ENCODE data around the gene TSC2.

Gene TSC2

DNA sequence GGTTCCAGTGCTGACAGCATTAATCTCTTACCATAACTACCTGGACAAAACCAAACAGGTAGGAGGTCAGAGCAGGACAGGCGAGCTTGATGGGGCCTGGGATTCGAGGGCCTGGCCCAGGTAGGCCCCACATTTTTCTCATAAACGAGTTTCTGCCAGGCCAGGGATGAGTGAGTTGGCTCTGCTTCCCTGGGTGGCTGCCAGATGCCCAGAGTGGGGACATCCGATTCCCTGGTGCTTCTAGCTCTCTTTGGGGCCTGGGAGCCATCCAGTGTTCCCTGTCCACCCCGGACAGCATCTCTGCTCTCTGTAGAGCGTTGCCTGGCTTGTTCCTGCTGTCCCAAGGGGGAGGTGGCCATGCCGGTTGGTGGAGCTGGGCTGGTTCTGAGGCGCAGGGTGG lies 25.1 kb downstream of the TSC2 start:
- DNase-seq, result no peak

DNA sequence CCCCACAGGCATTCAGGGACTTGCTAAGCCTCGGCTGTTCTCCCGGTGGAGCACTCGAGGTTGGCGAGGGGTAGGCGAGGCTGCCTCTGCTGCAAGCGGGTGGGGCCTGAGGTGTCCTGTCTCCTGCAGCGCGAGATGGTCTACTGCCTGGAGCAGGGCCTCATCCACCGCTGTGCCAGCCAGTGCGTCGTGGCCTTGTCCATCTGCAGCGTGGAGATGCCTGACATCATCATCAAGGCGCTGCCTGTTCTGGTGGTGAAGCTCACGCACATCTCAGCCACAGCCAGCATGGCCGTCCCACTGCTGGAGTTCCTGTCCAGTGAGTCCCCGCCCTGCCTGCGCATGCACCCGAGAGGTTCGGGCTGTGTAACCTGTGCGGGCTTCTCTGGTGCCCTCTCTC lies 26.3 kb downstream of the TSC2 start:
- DNase-seq, result no peak

DNA sequence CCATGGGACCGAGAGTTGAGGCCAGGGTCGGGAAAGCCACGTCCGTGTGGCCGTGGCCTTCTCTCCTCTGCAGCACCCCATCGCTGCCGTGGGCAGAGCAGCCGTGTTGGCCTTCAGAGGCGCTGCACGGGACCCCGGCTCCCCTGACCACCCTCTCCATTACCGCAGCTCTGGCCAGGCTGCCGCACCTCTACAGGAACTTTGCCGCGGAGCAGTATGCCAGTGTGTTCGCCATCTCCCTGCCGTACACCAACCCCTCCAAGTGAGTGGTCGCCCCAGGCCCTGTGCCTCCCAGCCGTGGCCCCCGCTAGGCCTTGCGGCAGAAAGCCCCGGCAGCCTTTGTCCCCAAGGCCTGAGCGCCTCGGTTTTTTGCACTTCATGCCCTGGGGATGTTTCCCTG lies 27.8 kb downstream of the TSC2 start:
- no peak for DNase-seq

DNA sequence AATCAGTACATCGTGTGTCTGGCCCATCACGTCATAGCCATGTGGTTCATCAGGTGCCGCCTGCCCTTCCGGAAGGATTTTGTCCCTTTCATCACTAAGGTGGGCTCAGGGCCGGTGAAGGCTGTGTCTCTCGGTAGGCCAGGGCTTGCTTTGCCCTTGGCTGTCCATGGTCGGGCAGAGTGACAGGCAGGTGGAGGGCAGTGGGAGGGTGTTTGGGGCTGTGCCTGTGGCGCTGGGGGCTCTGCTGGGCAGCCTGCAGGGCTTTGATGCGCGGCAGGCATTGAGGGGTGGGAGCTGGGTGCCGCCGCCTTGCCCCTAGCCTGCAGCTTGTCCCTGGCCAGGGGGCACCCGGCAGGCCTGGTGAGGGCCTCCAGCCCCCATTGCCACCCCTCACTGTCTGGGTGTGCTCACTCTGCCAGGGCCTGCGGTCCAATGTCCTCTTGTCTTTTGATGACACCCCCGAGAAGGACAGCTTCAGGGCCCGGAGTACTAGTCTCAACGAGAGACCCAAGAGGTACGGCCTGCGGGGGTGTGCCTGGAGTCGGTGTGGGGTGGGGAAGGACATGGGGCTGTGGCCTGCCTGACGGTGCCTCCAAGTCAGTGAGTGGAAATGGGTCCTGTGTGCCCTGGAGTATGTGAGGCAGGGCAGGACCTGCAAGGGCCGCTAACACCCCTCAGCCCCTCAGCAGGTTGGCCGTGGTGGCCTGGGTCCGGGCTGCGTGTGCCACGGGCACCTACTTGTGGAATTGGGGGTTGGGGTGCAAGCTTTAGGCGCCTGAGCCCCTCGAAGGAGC lies 28.5 kb downstream of the TSC2 start:
- no peak for DNase-seq

DNA sequence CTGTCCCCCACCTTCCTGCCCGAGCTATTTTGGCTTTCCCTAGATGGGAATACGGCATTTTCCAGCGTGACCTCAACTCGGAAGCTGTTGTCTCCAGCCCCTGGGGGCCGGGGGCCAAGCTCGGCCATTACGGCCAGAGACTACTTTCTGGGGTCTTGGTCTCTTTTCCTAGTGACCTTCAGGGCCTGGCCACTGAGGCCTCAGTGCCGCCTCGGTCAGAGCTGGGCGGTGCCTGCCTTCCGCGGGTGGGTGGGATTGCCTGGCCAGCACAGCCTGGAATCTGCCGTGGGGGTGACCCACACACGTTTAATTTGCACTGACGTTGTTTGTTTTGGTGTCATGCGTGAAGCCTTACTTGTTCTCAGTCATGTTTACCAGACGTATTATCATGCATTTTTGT lies 29.2 kb downstream of the TSC2 start:
- no peak for DNase-seq

DNA sequence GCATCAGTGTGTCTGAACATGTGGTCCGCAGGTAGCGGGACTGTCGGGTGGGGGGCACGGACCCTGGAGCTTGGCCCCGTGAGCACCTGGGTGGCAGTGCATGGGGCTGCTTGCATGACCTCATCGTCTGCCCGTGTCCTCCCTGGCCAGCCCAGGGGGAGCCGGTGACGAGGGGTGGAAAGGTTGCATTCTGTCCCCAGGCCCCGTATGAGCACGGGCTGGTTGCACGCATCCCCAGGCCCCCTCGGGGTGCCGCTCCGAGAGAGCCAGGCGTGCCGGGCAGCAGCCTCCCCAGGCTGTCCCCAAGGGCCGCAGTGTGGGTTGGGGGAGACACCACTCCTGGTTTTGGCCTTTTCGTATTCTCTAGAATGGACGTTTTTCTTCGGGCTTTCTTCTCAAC lies 29.9 kb downstream of the TSC2 start:
- no peak for DNase-seq

DNA sequence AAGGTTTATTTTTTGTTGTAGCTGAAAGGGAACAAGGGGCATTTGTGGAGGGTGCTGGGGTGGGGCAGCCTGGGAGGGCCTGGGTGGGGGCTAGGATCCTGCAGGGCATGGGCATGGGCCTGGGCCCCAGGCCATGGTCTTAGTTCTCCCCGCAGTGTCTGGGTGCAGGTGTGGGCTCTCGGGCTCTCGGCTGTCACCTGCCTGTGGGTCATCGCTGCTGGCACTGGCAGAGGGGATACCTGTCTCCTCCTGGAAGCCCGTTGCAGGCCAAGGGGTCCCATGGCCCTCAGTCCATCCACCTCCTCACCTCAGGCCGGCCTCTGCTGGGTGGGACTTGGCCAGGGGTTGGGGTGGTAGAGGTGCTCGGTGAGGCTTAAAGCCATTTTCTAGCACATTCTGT lies 30.3 kb downstream of the TSC2 start:
- DNase-seq, result no peak

DNA sequence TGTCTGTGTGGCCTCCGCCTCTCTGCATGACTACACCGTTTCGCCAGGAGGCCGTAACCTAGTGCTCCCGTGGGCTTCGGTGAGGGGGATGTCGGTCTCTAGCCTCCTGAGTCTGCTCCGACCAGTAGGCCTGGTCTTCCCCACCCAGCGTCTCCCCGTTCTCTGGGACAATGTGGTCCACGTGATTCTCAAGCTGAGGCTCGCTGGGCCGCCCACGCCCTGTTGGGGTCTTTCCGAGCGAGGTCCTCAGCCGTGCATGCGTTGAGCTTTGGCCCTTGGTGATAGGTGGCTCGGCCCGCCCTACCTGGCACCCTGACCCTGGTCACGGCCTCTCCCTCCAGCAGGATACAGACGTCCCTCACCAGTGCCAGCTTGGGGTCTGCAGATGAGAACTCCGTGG lies 30.9 kb downstream of the TSC2 start:
- DNase-seq, result no peak

DNA sequence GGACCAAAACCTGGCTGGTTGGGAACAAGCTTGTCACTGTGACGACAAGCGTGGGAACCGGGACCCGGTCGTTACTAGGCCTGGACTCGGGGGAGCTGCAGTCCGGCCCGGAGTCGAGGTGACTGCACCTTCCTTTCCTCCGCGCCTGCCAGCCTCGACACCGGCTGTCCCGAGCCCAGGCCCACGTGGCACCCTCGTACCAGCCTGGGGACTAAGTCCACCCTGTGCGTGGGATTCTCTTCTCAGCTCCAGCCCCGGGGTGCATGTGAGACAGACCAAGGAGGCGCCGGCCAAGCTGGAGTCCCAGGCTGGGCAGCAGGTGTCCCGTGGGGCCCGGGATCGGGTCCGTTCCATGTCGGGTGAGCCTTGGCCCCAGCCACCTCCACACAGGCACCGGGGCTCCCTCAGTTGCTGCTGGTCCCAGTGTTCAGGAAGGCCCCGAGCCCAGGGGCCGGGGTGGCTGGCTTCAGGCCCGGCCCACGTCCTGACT lies 31.6 kb downstream of the TSC2 start:
- DNase-seq, result no peak

DNA sequence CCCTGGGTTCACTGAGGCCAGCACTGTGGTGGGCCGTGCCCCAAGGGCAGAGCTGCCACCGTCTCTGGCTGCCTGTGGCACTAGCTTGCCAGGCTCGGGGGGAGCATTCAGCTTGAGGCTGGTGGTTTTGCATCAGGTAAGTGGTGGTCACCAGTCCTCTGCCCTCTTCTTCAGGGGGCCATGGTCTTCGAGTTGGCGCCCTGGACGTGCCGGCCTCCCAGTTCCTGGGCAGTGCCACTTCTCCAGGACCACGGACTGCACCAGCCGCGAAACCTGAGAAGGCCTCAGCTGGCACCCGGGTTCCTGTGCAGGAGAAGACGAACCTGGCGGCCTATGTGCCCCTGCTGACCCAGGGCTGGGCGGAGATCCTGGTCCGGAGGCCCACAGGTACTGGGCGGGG lies 32.2 kb downstream of the TSC2 start:
- no peak for DNase-seq

DNA sequence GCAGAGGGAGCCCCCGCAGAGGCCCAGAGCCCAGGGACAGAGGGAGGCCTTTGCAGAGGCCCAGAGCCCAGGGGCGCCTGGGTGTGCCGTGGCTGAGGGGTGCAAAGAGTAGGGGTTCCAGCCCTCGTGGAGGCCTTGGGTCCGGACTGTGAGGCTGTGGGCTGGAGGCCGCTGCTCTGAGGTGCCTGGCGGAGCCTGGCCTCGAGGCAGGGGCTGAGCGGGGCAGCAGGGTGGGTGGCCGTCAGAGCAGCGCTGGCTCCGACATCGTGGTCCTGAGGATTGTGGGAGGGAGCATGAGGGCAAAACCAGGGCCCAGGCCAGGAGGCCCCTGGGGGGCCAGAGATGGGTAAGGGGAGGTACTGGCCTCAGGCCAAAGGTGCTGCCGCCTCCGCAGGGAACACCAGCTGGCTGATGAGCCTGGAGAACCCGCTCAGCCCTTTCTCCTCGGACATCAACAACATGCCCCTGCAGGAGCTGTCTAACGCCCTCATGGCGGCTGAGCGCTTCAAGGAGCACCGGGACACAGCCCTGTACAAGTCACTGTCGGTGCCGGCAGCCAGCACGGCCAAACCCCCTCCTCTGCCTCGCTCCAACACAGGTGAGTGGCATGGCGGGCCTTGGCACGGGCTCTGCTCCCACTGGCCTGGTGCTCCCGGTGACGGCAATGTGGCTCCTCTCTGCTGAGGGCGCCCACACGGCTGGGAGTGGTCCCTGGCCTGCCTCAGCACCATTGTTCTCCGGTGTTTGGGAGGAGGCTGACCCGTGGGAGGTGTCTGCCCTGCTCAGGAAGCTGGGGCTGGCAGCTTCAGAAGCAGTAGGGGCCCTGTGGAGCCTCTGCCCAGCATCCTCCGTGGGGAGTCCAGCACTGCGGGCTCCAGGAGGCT lies 33.7 kb downstream of the TSC2 start:
- no peak for DNase-seq

DNA sequence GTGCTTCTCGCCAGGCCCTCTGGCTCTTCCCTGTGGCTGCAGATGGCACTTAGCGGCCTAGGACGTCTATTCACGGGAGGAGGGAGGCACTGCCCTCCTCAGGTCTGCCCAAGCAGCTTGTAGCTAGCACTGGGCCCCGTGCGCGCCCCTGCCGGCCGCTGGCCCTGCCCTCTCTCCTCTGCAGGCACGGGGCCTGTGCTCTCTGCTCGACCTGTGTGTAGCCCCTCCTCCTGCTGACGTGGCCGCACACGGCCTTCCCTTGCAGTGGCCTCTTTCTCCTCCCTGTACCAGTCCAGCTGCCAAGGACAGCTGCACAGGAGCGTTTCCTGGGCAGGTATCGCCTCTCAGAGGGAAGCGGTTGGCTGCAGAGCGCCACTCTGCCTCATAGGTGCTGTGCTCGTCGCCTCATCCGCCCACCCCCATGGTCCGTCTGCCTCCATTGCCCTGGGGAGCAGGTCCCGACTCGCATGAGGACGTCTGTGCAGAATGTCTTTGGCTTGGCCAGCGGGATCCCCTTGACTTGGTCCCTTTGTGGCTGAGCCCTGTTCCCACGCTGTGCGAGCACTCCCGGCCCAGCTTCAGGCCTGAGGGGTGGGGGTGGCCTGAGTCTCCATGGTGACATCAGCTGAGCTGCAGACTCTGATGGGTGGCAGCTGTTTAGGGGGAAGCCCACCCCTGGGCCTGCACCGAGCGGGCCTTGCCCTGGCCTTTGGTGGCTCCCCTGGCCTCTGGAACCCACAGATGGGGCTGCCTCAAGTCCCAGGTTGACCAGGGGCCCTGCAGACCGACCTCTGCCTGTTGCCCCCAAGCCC lies 34.6 kb downstream of the TSC2 start:
- DNase-seq, result no peak

DNA sequence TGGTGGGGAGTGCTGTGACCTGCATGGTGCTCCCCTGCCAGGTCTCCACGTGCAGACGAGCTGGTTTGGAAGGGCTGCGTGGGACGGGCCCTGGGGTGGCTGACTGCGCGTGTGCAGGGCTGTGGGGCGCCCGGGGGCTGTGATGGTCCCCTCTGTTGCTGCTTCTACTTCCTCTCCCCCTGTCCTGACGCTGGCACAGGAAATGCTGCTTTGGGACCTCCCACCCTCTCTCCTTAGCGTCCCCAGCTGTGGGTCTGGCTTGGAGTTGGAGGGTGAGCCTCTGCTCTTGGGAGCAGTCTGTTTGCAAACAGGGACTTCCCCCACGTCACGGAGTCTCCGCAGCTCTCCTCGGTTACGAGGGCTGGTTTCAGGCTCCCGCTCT lies 35.2 kb downstream of the TSC2 start:
- no peak for DNase-seq

DNA sequence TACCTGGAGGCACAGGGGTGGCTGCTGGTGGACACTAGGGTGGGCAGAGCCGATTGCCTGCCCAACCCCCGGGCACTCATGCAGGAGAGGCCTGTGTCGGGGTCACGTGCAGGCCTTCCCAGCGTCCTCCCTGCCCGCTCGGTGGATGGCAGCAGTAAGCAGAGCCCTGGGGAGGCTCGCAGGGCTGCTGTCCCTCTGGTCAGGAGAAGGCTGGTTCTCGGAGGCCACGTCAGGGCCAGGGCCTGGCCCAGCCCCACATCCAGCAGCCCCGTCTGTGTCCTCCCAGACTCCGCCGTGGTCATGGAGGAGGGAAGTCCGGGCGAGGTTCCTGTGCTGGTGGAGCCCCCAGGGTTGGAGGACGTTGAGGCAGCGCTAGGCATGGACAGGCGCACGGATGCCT lies 35.6 kb downstream of the TSC2 start:
- DNase-seq, result no peak

DNA sequence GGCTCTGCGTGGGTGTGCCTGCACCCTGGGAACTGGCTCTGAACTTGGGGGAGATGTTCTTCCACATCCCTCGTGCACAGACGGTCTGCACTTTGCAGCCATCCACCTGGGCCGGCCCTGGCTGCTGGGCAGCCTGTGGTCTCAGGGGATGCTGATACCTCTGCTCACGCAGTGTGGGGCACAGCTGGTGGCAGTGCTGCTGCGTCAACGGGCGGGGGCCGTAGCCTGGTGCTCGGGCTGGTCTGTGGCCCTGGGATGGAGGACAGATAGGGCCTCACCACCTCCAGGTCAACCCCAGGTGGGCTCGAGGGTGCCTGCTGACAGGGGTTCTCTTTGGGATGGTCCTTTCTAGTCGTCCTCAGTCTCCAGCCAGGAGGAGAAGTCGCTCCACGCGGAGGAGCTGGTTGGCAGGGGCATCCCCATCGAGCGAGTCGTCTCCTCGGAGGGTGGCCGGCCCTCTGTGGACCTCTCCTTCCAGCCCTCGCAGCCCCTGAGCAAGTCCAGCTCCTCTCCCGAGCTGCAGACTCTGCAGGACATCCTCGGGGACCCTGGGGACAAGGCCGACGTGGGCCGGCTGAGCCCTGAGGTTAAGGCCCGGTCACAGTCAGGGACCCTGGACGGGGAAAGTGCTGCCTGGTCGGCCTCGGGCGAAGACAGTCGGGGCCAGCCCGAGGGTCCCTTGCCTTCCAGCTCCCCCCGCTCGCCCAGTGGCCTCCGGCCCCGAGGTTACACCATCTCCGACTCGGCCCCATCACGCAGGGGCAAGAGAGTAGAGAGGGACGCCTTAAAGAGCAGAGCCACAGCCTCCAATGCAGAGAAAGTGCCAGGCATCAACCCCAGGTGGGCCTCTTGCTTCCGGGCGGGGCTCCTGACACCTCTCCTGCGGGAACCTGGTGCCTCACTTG lies 36.3 kb downstream of the TSC2 start:
- no peak for DNase-seq

DNA sequence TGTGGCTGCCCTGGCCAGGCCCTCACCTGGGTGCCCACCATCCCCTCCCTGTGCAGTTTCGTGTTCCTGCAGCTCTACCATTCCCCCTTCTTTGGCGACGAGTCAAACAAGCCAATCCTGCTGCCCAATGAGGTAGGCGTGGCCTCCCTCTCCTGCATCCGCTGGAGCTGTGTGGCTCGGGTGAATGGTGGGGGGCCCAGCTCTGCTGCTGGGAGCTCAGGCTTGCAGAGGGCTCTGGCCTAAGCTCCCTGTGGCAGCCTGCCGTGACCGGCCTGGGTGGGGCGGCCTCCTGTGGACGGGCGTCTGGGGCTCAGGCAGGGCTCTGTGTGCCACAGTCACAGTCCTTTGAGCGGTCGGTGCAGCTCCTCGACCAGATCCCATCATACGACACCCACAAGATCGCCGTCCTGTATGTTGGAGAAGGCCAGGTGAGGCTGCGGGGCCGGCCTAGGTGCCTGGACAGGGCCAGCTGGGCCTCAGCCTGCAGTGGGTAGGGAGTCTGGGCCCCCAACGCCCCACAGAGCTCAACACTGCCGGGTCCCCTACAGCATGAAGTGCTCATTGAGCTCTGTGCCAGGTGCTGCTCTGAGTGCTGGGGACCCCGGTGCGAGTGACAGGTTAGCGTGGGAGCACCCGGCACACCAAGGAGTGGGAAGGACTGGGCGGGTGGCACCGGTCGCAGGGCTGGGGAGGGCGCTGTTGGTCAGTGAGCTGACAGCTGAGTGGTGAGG lies 37.3 kb downstream of the TSC2 start:
- no peak for DNase-seq

DNA sequence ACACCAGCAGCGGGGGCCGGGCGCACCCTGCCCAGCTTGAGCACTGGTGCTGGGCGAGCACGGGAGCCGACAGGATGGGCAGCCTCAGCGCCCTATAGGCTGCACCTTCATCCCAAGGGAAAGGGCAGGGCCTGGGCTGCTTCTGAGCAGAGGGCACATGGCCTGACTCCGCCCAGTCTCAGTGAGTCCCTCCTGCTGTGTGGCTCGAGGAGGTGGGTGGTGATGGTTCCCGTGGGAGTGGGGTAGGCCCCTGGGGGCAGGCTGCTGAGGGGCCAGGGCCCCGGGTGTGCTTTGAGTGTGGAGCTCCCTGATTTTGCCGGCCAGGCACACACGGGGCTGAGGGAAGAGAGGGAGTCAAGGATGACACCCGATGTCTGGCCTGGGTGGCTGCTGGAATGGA lies 37.9 kb downstream of the TSC2 start:
- no peak for DNase-seq

DNA sequence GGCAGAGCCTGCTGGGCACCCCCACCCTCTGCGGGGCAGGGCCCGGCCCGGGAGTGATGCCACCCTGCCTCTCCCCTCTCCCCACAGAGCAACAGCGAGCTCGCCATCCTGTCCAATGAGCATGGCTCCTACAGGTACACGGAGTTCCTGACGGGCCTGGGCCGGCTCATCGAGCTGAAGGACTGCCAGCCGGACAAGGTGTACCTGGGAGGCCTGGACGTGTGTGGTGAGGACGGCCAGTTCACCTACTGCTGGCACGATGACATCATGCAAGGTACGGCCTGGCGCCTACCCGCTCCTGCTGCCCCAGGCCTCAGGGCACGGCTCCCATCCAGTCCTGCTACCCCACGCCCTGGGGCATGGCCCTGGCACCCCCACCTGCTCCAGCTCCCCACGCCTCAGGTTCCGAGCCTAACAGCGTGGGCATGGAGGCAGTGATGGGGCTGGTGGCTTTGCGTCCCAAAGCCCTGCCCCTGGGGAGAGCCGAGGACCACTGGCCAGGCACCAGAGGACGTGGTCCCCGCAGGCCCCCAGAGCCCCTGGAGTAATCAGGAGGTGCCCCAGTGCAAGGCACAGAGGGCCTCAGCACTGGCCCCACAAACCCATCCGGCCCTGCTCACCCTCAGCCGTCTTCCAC lies 38.4 kb downstream of the TSC2 start:
- no peak for DNase-seq

DNA sequence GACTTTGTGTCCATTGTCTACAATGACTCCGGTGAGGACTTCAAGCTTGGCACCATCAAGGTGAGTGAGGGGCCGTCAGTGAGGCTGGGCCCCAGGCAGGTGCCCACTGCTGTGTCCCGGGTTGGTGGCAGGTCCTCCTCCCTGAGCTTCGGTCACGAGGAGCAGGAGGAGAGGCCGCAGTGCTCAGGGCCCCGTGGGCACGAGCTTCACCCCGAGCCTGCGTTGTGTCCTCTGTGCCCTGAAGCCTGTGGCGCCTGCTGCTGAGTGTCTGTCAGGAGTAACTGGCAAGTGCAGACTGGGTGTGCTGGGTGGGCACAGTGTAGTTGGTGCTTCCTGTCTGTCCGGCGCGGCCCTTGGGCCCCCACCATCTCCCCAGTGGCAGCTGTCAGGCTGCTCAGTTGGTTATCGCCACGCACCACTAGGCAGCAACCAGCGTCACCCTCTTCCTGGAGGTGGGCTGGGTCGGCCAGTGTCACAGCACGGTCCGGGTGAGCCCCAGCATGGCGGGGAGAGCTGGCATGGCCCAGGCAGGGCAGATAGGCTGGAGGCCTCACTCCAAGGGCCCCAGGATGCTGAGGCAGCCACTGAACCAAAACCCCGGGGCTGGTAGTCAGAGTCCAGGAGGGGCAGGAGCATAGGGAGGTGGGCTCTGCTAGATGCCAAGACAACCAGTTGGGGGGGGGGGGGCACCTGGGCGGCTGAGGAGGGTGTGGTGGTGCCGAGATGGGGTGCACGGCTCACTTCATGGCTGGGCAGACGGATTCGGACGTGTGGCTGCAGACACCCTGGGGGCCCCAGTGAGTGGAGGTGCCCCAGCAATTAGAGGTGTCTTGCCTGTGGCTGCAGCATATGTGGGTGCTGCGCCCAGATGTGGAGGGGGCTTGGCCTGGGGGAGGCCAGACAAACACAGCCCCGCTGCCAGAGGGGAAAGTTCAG lies 39.3 kb downstream of the TSC2 start:
- no peak for DNase-seq
